Measurements from ENCODE around the gene TRIM2. TPM values are rescaled to one million over a fixed set of nuclear protein-coding genes. Genes with fewer than 3 reads are reported as not detected.

TRIM2 gene
- total and polyA plus RNA-seq, 7 donors, result 1.3 to 7.1 (median 3.9) TPM

DNA sequence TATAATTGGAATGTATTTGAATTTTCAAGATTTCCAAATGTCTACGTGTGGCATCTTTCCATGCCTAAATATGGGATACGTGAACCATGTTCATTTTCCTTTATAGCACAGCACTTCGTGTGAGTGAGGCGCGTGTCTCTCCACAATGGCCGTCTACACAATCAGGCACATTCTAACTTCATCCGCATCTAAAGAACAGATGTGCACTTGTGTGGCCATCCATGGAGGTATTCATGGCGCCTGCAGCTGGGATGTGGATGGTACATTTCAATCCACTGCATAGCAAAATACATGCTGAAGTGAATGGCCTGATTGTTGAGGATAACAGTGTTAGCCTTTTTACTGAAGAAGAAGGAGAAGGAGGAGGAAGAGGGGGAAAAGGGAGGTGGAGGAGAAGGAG is 34.5 kb upstream of the TRIM2 start:
- Histone ChIP-seq H3K9me3 (no peaks in the 10 kb centered on the region), H3K36me3 (ENCODE audit: insufficient read depth in 1 of 2, low read depth in 1 of 2) (no peaks in the 10 kb centered on the region), H3K27me3 (ENCODE audit: insufficient read depth in 3 of 3, low read length in 2 of 3) (peaks cover 2 to 4% (median 3%) of the 10 kb centered on the region in 3 donors), H3K4me3 (no peak overlapping the region), H3K4me1 (no peaks in the 10 kb centered on the region), H3K27ac (no peak overlapping the region)
- WGBS, 3 donors, result 59 to 73% (median 72%) methylated on average over 8 of the region's 8 CpGs
- ATAC-seq (no peak), DNase-seq (no peak)
- intact Hi-C loops (cut with DNase I), result no loop called here
- TF ChIP-seq, protein P1, sequence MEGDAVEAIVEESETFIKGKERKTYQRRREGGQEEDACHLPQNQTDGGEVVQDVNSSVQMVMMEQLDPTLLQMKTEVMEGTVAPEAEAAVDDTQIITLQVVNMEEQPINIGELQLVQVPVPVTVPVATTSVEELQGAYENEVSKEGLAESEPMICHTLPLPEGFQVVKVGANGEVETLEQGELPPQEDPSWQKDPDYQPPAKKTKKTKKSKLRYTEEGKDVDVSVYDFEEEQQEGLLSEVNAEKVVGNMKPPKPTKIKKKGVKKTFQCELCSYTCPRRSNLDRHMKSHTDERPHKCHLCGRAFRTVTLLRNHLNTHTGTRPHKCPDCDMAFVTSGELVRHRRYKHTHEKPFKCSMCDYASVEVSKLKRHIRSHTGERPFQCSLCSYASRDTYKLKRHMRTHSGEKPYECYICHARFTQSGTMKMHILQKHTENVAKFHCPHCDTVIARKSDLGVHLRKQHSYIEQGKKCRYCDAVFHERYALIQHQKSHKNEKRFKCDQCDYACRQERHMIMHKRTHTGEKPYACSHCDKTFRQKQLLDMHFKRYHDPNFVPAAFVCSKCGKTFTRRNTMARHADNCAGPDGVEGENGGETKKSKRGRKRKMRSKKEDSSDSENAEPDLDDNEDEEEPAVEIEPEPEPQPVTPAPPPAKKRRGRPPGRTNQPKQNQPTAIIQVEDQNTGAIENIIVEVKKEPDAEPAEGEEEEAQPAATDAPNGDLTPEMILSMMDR (IDR thresholded peaks at IDR 0.05), result no peak

DNA sequence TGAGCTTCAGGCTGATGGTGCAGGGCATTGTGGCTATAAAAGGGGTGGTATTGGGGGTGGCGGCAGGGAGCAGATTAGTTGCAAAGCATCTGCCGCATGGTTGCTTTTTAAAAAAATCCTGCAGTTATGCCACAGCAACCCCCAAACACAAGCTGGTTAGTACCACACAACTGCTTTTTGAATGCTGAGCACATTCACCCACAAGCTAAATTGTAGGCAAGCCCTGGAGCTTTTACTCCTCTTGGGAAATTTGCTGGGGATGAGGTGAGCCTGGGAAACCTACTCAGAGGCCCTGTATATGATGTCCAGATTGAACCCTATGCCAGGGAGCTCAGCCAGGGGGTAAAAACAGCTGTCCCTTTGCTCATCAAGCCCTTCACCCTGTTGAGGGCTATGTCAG is 33.8 kb upstream of the TRIM2 start:
- DNase-seq (no peak), ATAC-seq (no peak)
- H3K27ac ChIP-seq, result no peak overlapping the region
- no peaks in the 10 kb centered on the region for H3K36me3 ChIP-seq (ENCODE audit: insufficient read depth in 1 of 2, low read depth in 1 of 2)
- WGBS, 3 donors, result 90 to 96% (median 95%) methylated on average over 2 of the region's 2 CpGs
- TF ChIP-seq, protein P1 (IDR thresholded peaks at IDR 0.05), result no peak
- no peaks in the 10 kb centered on the region for H3K9me3 ChIP-seq
- peaks cover 2 to 4% (median 3%) of the 10 kb centered on the region in 3 donors for H3K27me3 ChIP-seq (ENCODE audit: insufficient read depth in 3 of 3, low read length in 2 of 3)
- H3K4me1 ChIP-seq, result no peaks in the 10 kb centered on the region
- H3K4me3 ChIP-seq, result no peak overlapping the region
- intact Hi-C loops (cut with DNase I), result no loop called here

DNA sequence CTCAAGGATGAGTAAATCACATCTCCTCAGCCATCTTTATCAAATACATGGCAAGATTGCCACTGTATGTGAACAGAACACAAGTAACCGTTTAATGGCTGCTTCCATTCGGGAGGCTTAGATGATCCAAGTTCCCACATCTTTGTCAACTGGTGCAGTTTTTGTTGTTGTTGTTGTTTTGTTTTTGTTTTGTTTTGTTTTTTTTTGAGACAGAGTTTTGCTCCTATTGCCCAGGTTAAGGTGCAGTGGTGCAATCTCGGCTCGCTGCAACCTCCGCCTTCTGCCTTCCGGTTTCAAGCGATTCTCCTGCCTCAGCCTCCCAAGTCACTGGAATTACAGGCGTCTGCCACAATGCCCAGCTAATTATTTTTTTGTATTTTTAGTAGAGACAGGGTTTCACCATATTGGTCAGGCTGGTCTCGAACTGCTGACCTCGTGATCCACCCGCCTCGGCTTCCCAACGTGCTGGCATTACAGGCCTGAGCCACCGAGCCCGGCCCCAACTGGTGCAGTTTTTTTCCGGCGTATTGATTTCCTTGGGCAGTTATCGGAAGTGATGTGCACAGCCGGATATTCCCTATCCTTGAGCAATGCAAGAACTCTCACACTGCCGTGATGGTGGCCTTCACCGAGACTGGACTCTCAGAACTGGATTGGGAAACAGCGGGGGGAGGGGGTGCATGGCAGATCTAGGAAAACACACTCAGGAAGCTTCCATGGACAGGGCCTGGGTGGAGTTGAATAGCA is 29.2 kb upstream of the TRIM2 start:
- no peaks in the 10 kb centered on the region for H3K9me3 ChIP-seq
- no peaks in the 10 kb centered on the region for H3K27me3 ChIP-seq (ENCODE audit: insufficient read depth in 3 of 3, low read length in 2 of 3)
- no peaks in the 10 kb centered on the region for H3K4me1 ChIP-seq
- no peak overlapping the region for H3K27ac ChIP-seq
- WGBS, 3 donors, result 94 to 96% (median 95%) methylated on average over 21 to 22 of the region's 22 CpGs
- TF ChIP-seq, protein P1 (IDR thresholded peaks at IDR 0.05), result no peak
- ATAC-seq (no peak), DNase-seq (no peak)
- intact Hi-C loops (cut with DNase I), result no loop called here
- no peaks in the 10 kb centered on the region for H3K36me3 ChIP-seq (ENCODE audit: insufficient read depth in 1 of 2, low read depth in 1 of 2)
- no peak overlapping the region for H3K4me3 ChIP-seq

DNA sequence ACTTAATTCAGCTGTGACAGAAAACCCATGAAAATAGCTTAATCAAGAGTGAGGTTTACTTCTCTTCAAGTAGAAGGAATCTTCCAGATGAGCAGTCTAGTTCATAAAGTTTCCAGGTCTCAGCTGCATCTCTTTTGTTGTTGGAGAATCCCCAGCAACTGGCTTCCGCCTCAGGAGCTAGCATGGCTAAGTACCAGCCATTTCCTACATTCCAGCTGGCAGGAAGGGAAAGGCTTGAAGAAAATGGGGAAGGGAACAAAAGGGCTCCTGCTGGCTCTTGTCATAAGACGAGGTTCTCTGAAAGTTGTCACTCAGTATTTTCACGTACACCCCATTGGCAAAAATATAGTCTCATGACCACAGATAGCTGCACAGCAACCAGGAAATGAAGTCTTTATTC is 27.3 kb upstream of the TRIM2 start:
- DNase-seq (no peak), ATAC-seq (no peak)
- TF ChIP-seq, protein P1 (IDR thresholded peaks at IDR 0.05), result no peak
- Histone ChIP-seq H3K27ac (no peak overlapping the region), H3K4me1 (no peaks in the 10 kb centered on the region), H3K27me3 (ENCODE audit: insufficient read depth in 3 of 3, low read length in 2 of 3) (no peaks in the 10 kb centered on the region), H3K9me3 (no peaks in the 10 kb centered on the region), H3K36me3 (ENCODE audit: insufficient read depth in 1 of 2, low read depth in 1 of 2) (no peaks in the 10 kb centered on the region), H3K4me3 (no peak overlapping the region)
- intact Hi-C loops (cut with DNase I), result no loop called here
- WGBS, 3 donors, result 65 to 76% (median 65%) methylated on average over 3 of the region's 3 CpGs

DNA sequence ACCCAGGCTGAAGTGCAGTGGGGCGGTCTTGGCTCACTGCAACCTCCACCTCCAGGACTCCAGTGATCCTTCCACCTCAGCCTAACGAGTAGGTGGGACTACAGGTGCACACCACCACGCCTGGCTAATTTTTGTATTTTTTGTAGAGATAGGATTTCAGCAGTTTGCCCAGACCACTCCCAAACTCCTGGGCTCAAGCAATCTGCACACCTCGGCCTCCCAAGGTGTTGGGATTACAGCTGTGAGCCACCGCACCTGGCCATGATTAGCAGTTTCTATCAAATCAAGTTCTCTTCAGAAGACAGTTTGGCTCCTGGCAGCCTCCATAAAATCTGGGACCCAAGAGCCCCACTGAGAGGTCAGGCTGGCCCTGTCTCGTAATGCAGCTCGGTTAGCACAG is 26.4 kb upstream of the TRIM2 start:
- Histone ChIP-seq H3K4me1 (no peaks in the 10 kb centered on the region), H3K36me3 (ENCODE audit: insufficient read depth in 1 of 2, low read depth in 1 of 2) (no peaks in the 10 kb centered on the region), H3K9me3 (no peaks in the 10 kb centered on the region), H3K4me3 (no peak overlapping the region), H3K27ac (no peak overlapping the region), H3K27me3 (ENCODE audit: insufficient read depth in 3 of 3, low read length in 2 of 3) (no peaks in the 10 kb centered on the region)
- TF ChIP-seq, protein P1 (IDR thresholded peaks at IDR 0.05), result no peak
- DNase-seq (no peak), ATAC-seq (no peak)
- WGBS, 3 donors, result 90 to 92% (median 91%) methylated on average over 7 of the region's 7 CpGs
- intact Hi-C loops (cut with DNase I), result no loop called here
